H1 (cell line): ENCODE measurements around the gene KLHL33. TPM values are rescaled to one million over a fixed set of nuclear protein-coding genes. Genes with fewer than 3 reads are reported as not detected.

Source experiments
- ASH2L ChIP-seq: fragments of 200-600, 300-600 bp; sonication (generic); IDR thresholded peaks from one replicate; pipeline ENCODE4 v1.7.1; 2017; ENCODE audit warnings: low read length
- ATF2 ChIP-seq: IDR thresholded peaks from 2 replicates; pipeline ENCODE4 v1.6.1; 2012; ENCODE audit warnings: low read length, inconsistent platforms
- ATF3 ChIP-seq: IDR thresholded peaks from 2 replicates; pipeline ENCODE4 v1.6.1; 2011; ENCODE audit warnings: low read depth, mild to moderate bottlenecking, low read length; ENCODE audit not compliant: insufficient read depth
- CHD7 ChIP-seq: fragments of 300-600 bp; sonication (generic); IDR thresholded peaks from 2 replicates; pipeline ENCODE4 v1.7.1; 2012; ENCODE audit warnings: low read length, moderate library complexity, mild to moderate bottlenecking, inconsistent platforms; ENCODE audit not compliant: insufficient replicate concordance
- KDM1A ChIP-seq: fragments of 200-600, 300-600 bp; sonication (generic); IDR thresholded peaks from 2 replicates; pipeline ENCODE4 v1.7.1; 2016; ENCODE audit warnings: mild to moderate bottlenecking, low read length, borderline replicate concordance
- MAFK ChIP-seq: IDR thresholded peaks from 2 replicates; pipeline ENCODE4 v1.6.1; 2012; ENCODE audit warnings: low read depth, mild to moderate bottlenecking, improper control_type of control experiment, low read length
- POLR2AphosphoS5 ChIP-seq: IDR thresholded peaks from 2 replicates; pipeline ENCODE4 v1.6.1; 2011; ENCODE audit warnings: low read depth, low read length
- TCF12 ChIP-seq: IDR thresholded peaks from 2 replicates; pipeline ENCODE4 v1.6.1; 2011; ENCODE audit warnings: low read depth, mild to moderate bottlenecking, low read length
- TEAD4 ChIP-seq: IDR thresholded peaks from 2 replicates; pipeline ENCODE4 v1.6.1; 2012; ENCODE audit warnings: low read depth, low read length, inconsistent platforms, mixed read lengths
- polyA plus RNA-seq, 7 experiments: library from polyadenylated mRNA; depleted of rRNA in 3 of 7; stranded (reverse) in 5 of 7; unstranded in 2 of 7; fragments of >200 nt in 5 of 7; fragments of 200-250 nt in 2 of 7; gene quantifications; 1 replicate in 5 of 7; 2 replicates in 1 of 7; 4 replicates in 1 of 7; pipeline versions ENCODE4 v1.2.1 to v1.2.3, GENCODE V29; 2011 to 2013; ENCODE audit warnings: missing spikeins in 2 of 7, mixed read lengths in 2 of 7
- total RNA-seq: library from RNA; stranded (reverse); fragmentation: NEBNext Ultra II Directional; extraction: Animal tissue kit (Norgen Biotek cat#: 25700); gene quantifications from 2 replicates; pipeline ENCODE4 v1.2.1, GENCODE V29; 2021

Gene KLHL33
- total and polyA plus RNA-seq, 2 of the 8 experiments (the other 6 are each of a cell fraction or from before 2014, with no cell fraction given), result 0.11 to 0.17 TPM

DNA sequence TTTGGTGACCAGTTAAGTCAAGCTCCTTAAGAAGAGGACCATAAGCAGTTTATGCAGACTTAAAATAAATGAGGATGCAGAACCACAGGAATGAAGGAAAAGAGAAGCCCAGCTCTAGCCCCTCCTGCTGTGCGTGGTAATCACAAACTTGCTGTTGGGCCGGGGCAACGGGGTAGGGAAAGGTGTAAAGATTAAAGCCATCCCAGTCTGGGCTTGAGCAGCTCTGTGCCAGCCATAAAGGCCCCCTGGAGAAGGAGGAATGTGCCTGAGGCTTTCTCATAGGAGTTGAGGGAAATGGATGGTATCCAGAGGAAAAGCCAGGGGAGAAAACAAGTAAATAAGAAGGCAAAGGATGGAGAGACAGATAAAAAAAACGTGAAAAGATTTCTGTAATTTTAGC lies 47.8 kb downstream of the KLHL33 start (continued):
- no peak for TF ChIP-seq CHD7
- no peak for TF ChIP-seq POLR2AphosphoS5
- no peak for TF ChIP-seq KDM1A
- TF ChIP-seq TCF12, result no peak
- TF ChIP-seq ASH2L, result no peak
- no peak for TF ChIP-seq MAFK
- TF ChIP-seq TEAD4, result no peak
- no peak for TF ChIP-seq ATF3
- TF ChIP-seq ATF2, result no peak
